ENCODE measurements around the gene SWAP70.

The SWAP70 gene

GRCh38 chr11:9783986-9784385 lies 120.1 kb downstream of the SWAP70 start:
- H3K27me3 ChIP-seq (ENCODE audit: low read length), result no peaks in the 10 kb centered on the region
- H4K20me1 ChIP-seq (ENCODE audit: low read depth, low read length), result no peaks in the 10 kb centered on the region
- no peak overlapping the region for H3K27ac ChIP-seq (ENCODE audit: low read depth, low read length)
- H3K4me3 ChIP-seq (ENCODE audit: insufficient read depth, low read length, poor library complexity, severe bottlenecking), result no peak overlapping the region
- no peak for TF ChIP-seq EZH2phosphoT487 (conservative IDR thresholded peaks at IDR 0.05; ENCODE audit: low read length)
- TF ChIP-seq CTCF (IDR thresholded peaks at IDR 0.05; ENCODE audit: insufficient read depth, low read length, poor library complexity, severe bottlenecking), result no peak
- no peak overlapping the region for H2AFZ ChIP-seq (ENCODE audit: low read depth, low read length, severe bottlenecking)
- no peaks in the 10 kb centered on the region for H3K36me3 ChIP-seq (ENCODE audit: low read length)
- no peaks in the 10 kb centered on the region for H3K9me3 ChIP-seq (ENCODE audit: insufficient read depth, low read length)
- H3K9me2 ChIP-seq (replicated peaks; ENCODE audit: insufficient read depth, low read length), result no peaks in the 10 kb centered on the region
- no peaks in the 10 kb centered on the region for H3F3A ChIP-seq (ENCODE audit: insufficient read depth)
- H3K4me2 ChIP-seq (ENCODE audit: low read depth, low read length, poor library complexity, severe bottlenecking), result no peak overlapping the region
- H3K79me2 ChIP-seq (ENCODE audit: insufficient read depth, low read length), result peaks cover 12% of the 10 kb centered on the region; the same call in 1 of the 2 replicates
- H3K9ac ChIP-seq (ENCODE audit: low read length), result no peak overlapping the region

GRCh38 chr11:9784602-9785315 lies 120.9 kb downstream of the SWAP70 start:
- Histone ChIP-seq H3K9ac (ENCODE audit: low read length) (no peak overlapping the region), H3K27ac (ENCODE audit: low read depth, low read length) (no peak overlapping the region), H3K9me3 (ENCODE audit: insufficient read depth, low read length) (no peaks in the 10 kb centered on the region), H4K20me1 (ENCODE audit: low read depth, low read length) (no peaks in the 10 kb centered on the region), H3K36me3 (ENCODE audit: low read length) (no peaks in the 10 kb centered on the region), H3K4me2 (ENCODE audit: low read depth, low read length, poor library complexity, severe bottlenecking) (no peak overlapping the region), H2AFZ (ENCODE audit: low read depth, low read length, severe bottlenecking) (no peak overlapping the region), H3F3A (ENCODE audit: insufficient read depth) (no peaks in the 10 kb centered on the region), H3K79me2 (ENCODE audit: insufficient read depth, low read length) (peaks cover 6% of the 10 kb centered on the region; the same call in 1 of the 2 replicates), H3K4me3 (ENCODE audit: insufficient read depth, low read length, poor library complexity, severe bottlenecking) (no peak overlapping the region), H3K9me2 (replicated peaks; ENCODE audit: insufficient read depth, low read length) (no peaks in the 10 kb centered on the region), H3K27me3 (ENCODE audit: low read length) (no peaks in the 10 kb centered on the region)
- TF ChIP-seq EZH2phosphoT487 (conservative IDR thresholded peaks at IDR 0.05; ENCODE audit: low read length), result no peak

GRCh38 chr11:9787260-9787659 lies 123.4 kb downstream of the SWAP70 start:
- Histone ChIP-seq H3K27ac (ENCODE audit: low read depth, low read length) (no peak overlapping the region), H3K9me2 (replicated peaks; ENCODE audit: insufficient read depth, low read length) (no peaks in the 10 kb centered on the region), H3K4me3 (ENCODE audit: insufficient read depth, low read length, poor library complexity, severe bottlenecking) (no peak overlapping the region), H3K79me2 (ENCODE audit: insufficient read depth, low read length) (no peaks in the 10 kb centered on the region), H3F3A (ENCODE audit: insufficient read depth) (no peaks in the 10 kb centered on the region), H4K20me1 (ENCODE audit: low read depth, low read length) (no peaks in the 10 kb centered on the region), H2AFZ (ENCODE audit: low read depth, low read length, severe bottlenecking) (no peak overlapping the region), H3K9ac (ENCODE audit: low read length) (no peak overlapping the region), H3K36me3 (ENCODE audit: low read length) (no peaks in the 10 kb centered on the region), H3K9me3 (ENCODE audit: insufficient read depth, low read length) (no peaks in the 10 kb centered on the region), H3K4me2 (ENCODE audit: low read depth, low read length, poor library complexity, severe bottlenecking) (no peak overlapping the region), H3K27me3 (ENCODE audit: low read length) (no peaks in the 10 kb centered on the region)
- TF ChIP-seq CTCF (IDR thresholded peaks at IDR 0.05; ENCODE audit: insufficient read depth, low read length, poor library complexity, severe bottlenecking) (no peak), EZH2phosphoT487 (conservative IDR thresholded peaks at IDR 0.05; ENCODE audit: low read length) (no peak)

GRCh38 chr11:9787981-9788521 lies 124.2 kb downstream of the SWAP70 start:
- Histone ChIP-seq H3K27me3 (ENCODE audit: low read length) (no peaks in the 10 kb centered on the region), H3K36me3 (ENCODE audit: low read length) (no peaks in the 10 kb centered on the region), H3K4me2 (ENCODE audit: low read depth, low read length, poor library complexity, severe bottlenecking) (no peak overlapping the region), H3K79me2 (ENCODE audit: insufficient read depth, low read length) (no peaks in the 10 kb centered on the region), H3K4me3 (ENCODE audit: insufficient read depth, low read length, poor library complexity, severe bottlenecking) (no peak overlapping the region), H2AFZ (ENCODE audit: low read depth, low read length, severe bottlenecking) (no peak overlapping the region), H4K20me1 (ENCODE audit: low read depth, low read length) (no peaks in the 10 kb centered on the region), H3K9ac (ENCODE audit: low read length) (no peak overlapping the region), H3K27ac (ENCODE audit: low read depth, low read length) (no peak overlapping the region), H3K9me3 (ENCODE audit: insufficient read depth, low read length) (no peaks in the 10 kb centered on the region), H3K9me2 (replicated peaks; ENCODE audit: insufficient read depth, low read length) (no peaks in the 10 kb centered on the region), H3F3A (ENCODE audit: insufficient read depth) (no peaks in the 10 kb centered on the region)
- TF ChIP-seq EZH2phosphoT487 (conservative IDR thresholded peaks at IDR 0.05; ENCODE audit: low read length) (no peak), CTCF (IDR thresholded peaks at IDR 0.05; ENCODE audit: insufficient read depth, low read length, poor library complexity, severe bottlenecking) (no peak)
